ENCODE data around the gene PKD1L1.
"Not testable (repeated sequence)": the region's sequence is repeated elsewhere in the genome, so short reads cannot be mapped to it uniquely, and the experiment has no call there.

PKD1L1 gene

GRCh38 chr7:47948141-47948790 is at the start of gene PKD1L1:
Gene PKD1L1 (minus strand): TSS chr7:47948466. CDS start chr7:47948440, 26 bp downstream.
- no peak for DNase-seq

- no peak for DNase-seq
Measured at GRCh38 chr7:47992446-47992845, 44.2 kb upstream of the PKD1L1 start.

DNA sequence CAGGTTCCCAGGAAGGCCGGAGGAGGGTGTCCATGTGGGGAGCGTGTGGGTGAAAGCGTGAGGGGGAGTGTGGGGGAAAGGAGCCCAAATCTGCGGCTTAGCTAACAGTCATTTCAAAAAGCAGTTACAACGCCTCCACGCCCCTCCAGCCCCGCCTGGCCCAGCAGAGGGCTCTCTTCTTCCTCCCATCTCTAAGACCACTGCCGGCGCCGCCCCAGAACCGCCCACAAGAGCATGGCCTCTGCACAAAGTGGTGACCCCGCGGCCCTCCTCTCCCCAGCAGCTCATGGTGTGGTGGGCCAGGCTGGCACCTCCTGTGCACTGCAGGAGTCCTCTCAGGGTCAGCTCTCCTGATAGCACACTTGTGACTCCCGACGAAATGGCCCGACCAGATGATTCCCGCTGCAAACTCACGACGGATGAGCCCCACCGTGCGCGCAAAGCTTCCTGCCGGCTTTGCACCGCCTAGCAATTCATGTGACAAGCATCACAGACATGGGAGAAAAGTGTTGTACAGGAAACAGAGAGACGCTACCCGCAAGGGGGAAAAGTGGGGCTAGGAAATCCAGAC is 43.6 kb upstream of the PKD1L1 start:
- peak; percentile 82 to 92 (median 87) for DNase-seq

GRCh38 chr7:47991270-47991669 is 43.0 kb upstream of the PKD1L1 start:
- no peak for DNase-seq

DNA sequence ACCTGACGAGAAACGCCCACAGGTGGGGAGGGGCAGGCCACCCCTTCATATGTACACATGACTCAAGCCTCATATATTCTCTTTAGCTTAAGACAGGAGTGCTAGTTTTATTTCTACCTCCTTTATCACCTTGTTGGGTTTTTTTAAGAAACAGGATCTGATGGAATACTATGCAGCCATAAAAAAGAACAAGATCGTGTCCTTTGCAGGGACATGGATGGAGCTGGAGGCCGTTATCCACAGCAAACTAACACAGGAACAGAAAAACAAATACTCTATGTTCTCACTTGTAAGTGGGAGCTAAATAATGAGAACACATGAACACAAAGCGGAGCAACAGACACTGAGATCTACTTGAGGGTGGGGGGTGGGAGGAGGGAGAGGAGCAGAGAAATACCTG is 42.3 kb upstream of the PKD1L1 start:
- DNase-seq, result no peak

DNA sequence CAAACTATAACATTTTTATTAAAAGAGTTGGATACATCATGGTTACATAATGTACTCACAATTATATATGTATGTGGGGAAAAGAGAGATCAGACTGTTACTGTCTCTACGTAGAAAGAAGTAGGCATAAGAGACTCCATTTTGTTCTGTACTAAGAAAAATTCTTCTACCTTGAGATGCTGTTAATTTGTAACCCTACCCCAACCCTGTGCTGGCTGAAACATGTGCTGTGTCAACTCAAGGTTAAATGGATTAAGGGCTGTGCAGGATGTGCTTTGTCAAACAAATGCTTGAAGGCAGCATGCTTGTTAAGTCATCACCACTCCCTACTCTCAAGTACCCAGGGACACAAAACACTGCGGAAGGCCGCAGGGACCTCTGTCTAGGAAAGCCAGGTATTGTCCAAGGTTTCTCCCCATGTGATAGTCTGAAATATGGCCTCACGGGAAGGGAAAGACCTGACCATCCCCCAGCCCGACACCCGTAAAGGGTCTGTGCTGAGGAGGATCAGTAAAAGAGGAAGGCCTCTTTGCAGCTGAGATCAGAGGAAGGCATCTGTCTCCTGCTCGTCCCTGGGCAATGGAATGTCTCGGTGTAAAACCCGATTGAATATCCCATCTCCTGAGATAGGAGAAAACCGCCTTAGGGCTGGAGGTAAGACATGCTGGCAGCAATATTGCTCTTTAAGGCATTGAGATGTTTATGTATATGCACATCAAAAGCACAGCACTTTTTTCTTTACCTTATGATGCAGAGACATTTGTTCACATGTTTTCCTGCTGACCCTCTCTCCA is 41.5 kb upstream of the PKD1L1 start:
- not testable (repeated sequence) for DNase-seq

DNA sequence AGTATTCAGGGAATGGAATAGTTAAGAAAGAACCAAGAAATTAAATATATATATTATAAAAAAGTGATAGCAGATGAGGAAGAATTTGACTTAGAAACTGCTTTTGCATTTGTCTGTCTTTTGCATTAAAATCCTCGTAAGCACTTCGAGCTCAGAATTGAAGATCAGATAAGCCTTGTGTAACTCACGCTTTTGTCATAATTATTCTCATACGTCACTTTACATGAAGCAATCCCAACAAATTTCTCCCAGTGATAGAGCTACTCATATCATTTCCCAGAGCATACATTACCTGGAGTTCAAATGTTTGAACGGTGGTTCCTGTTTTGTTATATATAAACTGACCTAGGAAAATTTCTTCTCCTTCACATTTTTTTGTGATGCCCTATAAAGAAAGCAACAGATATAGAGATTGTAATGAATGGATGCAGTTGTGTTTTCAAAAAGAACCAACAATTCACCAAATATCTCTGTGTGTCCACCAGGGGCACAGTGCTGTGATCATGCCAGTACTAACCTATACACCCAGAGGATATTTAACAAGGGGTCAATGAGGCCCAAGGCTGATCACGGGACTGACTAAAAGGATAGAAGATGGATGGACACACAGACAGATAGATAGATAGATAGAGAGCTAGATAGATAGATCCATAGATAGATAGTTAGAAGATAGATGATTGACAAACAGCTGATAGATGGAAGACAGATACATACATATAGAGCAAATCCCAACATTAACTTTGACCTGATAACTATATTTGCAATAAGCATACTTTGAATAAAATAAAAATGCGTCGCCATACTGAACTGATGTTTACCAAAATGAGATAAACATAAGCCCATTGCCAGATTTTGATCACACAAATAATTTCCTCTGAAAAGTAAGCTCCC is 40.5 kb upstream of the PKD1L1 start:
- no peak for DNase-seq

- DNase-seq, result no peak
Measured at GRCh38 chr7:47982610-47983009, 34.3 kb upstream of the PKD1L1 start.

GRCh38 chr7:47980648-47981047 is 32.4 kb upstream of the PKD1L1 start:
- not testable (repeated sequence) for DNase-seq

DNA sequence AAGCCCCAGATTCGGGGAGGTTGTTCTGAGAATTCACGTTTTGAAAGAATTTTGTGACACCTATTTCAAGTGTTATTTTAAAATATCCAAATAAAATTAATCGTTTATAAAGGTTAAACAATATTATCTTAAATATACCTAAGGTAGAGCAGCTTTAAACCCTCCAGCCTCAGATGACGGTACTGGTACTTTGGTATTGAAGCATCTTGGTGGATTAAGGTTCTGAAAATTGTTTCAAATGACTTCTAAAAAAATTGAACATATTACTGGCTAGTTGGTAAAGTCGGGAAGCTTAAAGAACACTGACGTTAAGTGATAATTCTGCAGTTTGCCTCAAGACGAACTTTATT is 31.5 kb upstream of the PKD1L1 start:
- no peak for DNase-seq

- DNase-seq, result peak; percentile 96 to 98 (median 97)
Measured at GRCh38 chr7:47979145-47979831, 31.0 kb upstream of the PKD1L1 start, which contains the start of gene HUS1. Gene HUS1 (minus strand): TSS chr7:47979615. CDS start chr7:47979519, 96 bp downstream.

- DNase-seq, result no peak
Measured at GRCh38 chr7:47978790-47979144, 30.5 kb upstream of the PKD1L1 start.

- no peak for DNase-seq
Measured at GRCh38 chr7:47973739-47974138, 25.5 kb upstream of the PKD1L1 start.

DNA sequence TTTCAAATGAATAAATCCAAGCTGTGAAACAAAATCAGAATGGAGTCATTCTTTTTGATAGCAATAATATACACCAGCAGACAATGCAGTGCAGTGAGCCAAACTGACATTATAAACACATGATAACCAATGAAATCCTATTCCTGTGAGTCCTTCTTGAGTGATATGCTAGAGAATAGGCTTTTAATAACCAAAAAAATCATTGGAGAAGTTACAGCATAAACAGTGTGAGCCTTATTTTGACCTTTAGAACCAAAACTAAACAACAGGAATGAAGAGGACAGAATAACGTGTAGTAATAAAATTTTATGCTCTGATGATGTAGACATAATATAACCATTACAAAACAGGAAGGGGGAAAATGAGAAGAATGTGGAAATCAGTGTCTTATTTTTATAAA is 22.5 kb upstream of the PKD1L1 start:
- DNase-seq, result peak in 2 of 3 donors; percentile 42 to 75

- DNase-seq, result peak; percentile 56 to 80 (median 72)
Measured at GRCh38 chr7:47968847-47969774, 20.8 kb upstream of the PKD1L1 start.

- DNase-seq, result no peak
Measured at GRCh38 chr7:47967708-47968107, 19.4 kb upstream of the PKD1L1 start.

DNA sequence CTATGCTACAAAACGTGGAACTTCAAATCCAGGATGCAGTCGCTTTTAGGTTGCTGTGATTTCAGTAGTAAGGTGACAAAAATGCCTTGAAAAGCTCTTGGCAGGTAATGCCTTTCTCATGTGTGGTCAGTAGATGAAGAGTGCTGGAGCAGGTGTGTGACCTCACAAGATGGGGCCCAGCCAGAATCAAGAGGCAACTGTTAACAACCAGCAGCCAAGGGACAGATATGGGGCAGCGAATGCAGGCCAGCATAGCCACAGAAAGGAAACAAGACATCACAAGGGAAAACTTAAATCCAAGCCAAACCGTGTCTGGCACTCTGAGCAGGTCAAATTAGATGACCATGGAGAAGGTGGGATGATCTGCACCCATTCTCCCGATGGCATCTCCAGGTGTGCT is 18.9 kb upstream of the PKD1L1 start:
- no peak for DNase-seq

GRCh38 chr7:47965456-47965855 is 17.2 kb upstream of the PKD1L1 start:
- DNase-seq, result no peak

GRCh38 chr7:47962262-47962661 is 14.0 kb upstream of the PKD1L1 start:
- DNase-seq, result no peak

GRCh38 chr7:47957156-47957555 is 8.9 kb upstream of the PKD1L1 start:
- DNase-seq, result peak in 2 of 3 donors; percentile 39 to 41

DNA sequence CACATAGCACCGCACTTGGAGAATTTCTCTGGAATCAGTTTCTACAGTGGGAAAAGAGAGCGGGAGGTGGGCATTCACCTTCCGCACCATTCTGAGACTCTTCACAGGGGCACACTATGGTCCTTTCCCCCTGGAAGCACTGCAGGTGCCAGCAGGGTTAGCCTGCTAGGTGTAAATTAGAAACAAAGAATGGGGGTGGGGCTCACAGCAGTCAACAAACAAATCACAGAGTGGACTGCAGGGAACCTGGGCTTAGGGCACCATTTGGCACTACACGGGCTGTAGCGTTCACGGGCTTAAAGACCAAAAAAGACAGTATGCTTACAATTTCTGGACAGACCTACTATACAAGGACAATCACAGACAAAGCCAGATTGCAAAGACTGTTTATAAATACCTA is 8.0 kb upstream of the PKD1L1 start:
- DNase-seq, result no peak
